Vein endothelial cell (primary cell): ENCODE data around the gene RPS25. TPM values are rescaled to one million over a fixed set of nuclear protein-coding genes. Genes with fewer than 3 reads are reported as not detected.

ENCODE experiments used
- small RNA-seq: library from RNA; depleted of rRNA; stranded (forward); fragments of <200 nt; gene quantifications from one replicate; pipeline ENCODE3, GENCODE V24; 2012
- total RNA-seq: library from RNA; depleted of rRNA; stranded (reverse); fragments of >200 nt; gene quantifications from 2 replicates; pipeline ENCODE4 v1.2.3, GENCODE V29; 2012

RPS25 gene
- total RNA-seq, result 1,172 and 2,215 TPM in 2 replicates

GRCh38 chr11:119018074-119018938 lies at the start of gene RPS25, which contains the start of gene TRAPPC4:
RPS25 (minus strand) TSS chr11:119018343; CDS start chr11:119018284, 59 bp downstream.
TRAPPC4 (plus strand) TSS chr11:119018766; CDS start chr11:119018796, 30 bp downstream.

GRCh38 chr11:119067371-119068222 lies 49.5 kb upstream of the RPS25 start, which contains the start of gene VPS11:
VPS11 (plus strand) TSS chr11:119067818; CDS start chr11:119067824, 6 bp downstream.

GRCh38 chr11:119057000-119057769 lies 39.0 kb upstream of the RPS25 start, which contains the start of gene HYOU1:
HYOU1 (minus strand) TSS chr11:119057205; CDS start chr11:119056160, 1,045 bp downstream.

GRCh38 chr11:119030329-119031047 lies 12.3 kb upstream of the RPS25 start, which contains the start of gene SLC37A4:
SLC37A4 (minus strand) TSS chr11:119030877.

DNA sequence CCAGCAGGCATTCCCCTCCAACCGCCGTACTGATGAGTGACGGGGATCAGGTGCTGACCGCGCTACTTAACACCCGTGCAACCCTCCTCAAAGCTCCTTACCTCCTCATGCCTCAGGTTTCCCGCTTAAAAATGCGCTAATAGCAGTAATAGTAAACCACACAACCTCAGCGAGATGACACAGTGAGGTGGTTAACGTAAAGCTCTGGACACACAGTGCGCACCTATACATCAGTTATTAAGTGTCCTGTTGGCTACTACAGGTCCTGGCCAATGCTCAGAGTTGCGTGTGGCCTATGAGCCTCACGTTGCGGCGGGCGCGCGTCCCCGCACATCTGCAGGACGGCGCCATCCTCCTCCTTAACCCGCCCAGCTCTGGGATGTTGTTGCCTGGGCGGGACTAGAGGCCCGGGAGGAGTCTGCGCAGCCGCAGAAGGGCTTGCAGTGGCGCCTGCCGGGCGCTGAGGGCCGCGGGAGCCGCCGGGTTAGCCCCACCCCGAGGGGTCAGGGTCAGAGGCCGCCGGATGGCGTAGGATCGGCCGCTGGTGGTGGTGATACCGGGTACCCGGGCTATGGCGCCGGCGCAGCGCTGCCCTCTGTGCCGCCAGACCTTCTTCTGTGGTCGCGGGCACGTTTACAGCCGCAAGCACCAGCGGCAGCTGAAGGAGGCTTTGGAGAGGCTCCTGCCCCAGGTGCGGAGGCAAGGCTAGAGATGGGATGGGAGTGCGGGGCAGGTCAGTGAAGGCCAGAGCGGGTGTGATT lies 20.3 kb downstream of the RPS25 start, which contains the start of gene CENATAC:
Gene CENATAC, plus strand, starts transcription at position 512 of the 761 bp plus-strand sequence. Its CDS starts 60 bp downstream, at position 572.

DNA sequence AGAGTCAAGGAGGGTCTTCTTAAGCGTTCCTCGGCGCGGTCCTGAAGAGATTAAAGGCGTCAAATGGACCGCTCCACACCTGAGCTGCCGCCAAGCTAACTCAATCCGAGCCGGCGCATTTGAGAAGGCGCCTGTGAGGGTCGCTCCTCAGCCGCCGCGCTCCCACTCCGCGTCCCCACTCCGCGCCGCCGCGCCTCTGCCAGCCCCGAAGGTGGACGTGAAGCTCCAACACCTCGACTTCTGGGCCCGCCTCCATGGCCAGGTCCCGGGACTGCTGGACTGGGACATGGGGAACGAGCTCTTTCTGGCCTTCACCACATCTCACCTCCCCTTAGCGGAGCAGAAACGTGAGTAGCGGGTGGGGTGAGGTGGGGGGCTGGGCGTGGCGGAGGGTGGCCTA lies 46.5 kb downstream of the RPS25 start, which contains the start of gene FOXR1:
Gene FOXR1, plus strand, starts transcription at position 116 of the 400 bp plus-strand sequence. Its CDS starts 171 bp downstream, at position 287.

Small RNAs within 50 kb of the gene (small RNA-seq; reads per million reads assigned to genes)
- 0.08 reads per million for gene AP003392.2
- not detected for gene RF00017
- not detected for gene RF00019

Other genes with a start within 250 kb of the RPS25 start
- gene DDX6, start 227.2 kb downstream of the RPS25 start, total RNA-seq, result 150 and 202 TPM in 2 replicates
- not detected in 2 replicates for gene CXCR5, start 134.5 kb downstream of the RPS25 start, total RNA-seq
- gene BCL9L, start 92.4 kb downstream of the RPS25 start, total RNA-seq, result 13.9 and 22.9 TPM in 2 replicates
- not detected in 2 replicates for gene UPK2, start 62.0 kb downstream of the RPS25 start, total RNA-seq
- gene FOXR1, start 46.6 kb downstream of the RPS25 start, total RNA-seq, result not detected in 2 replicates
- 24.2 and 27.2 TPM in 2 replicates for gene CENATAC, start 20.2 kb downstream of the RPS25 start, total RNA-seq
- gene TRAPPC4, start 423 bp upstream of the RPS25 start, total RNA-seq, result 54.2 and 66.2 TPM in 2 replicates
- gene SLC37A4, start 12.5 kb upstream of the RPS25 start, total RNA-seq, result 17.7 and 27.4 TPM in 2 replicates
- gene HYOU1, start 38.9 kb upstream of the RPS25 start, total RNA-seq, result 230 and 263 TPM in 2 replicates
- 25.5 and 32.3 TPM in 2 replicates for gene VPS11, start 49.5 kb upstream of the RPS25 start, total RNA-seq
- 6.9 and 7.3 TPM in 2 replicates for gene HMBS, start 66.5 kb upstream of the RPS25 start, total RNA-seq
- gene DPAGT1, start 83.5 kb upstream of the RPS25 start, total RNA-seq, result 27.2 and 34.9 TPM in 2 replicates
- gene C2CD2L, start 89.0 kb upstream of the RPS25 start, total RNA-seq, result 4.6 and 6.2 TPM in 2 replicates
- gene HINFP, start 103.2 kb upstream of the RPS25 start, total RNA-seq, result 24.4 and 24.5 TPM in 2 replicates
- 0.33 and 1.1 TPM in 2 replicates for gene ABCG4, start 130.7 kb upstream of the RPS25 start, total RNA-seq
- gene NLRX1, start 150.4 kb upstream of the RPS25 start, total RNA-seq, result 17.5 and 22.5 TPM in 2 replicates
- gene NHERF4, start 167.1 kb upstream of the RPS25 start, total RNA-seq, result not detected in 2 replicates
- gene CBL, start 188.0 kb upstream of the RPS25 start, total RNA-seq, result 23.2 and 33.1 TPM in 2 replicates